ENCODE results near the gene DLST.

DLST gene

GRCh38 chr14:74881431-74882102 lies at the start of gene DLST:
Gene DLST (plus strand): TSS chr14:74881916. CDS start chr14:74881954, 38 bp downstream.
- DNase-seq (ENCODE audit: low read depth), result peak; percentile 73

GRCh38 chr14:74832849-74833248 lies 48.9 kb upstream of the DLST start:
- no peak for DNase-seq (ENCODE audit: low read depth)

GRCh38 chr14:74834692-74835392 lies 46.9 kb upstream of the DLST start:
- no peak for DNase-seq (ENCODE audit: low read depth)

DNA sequence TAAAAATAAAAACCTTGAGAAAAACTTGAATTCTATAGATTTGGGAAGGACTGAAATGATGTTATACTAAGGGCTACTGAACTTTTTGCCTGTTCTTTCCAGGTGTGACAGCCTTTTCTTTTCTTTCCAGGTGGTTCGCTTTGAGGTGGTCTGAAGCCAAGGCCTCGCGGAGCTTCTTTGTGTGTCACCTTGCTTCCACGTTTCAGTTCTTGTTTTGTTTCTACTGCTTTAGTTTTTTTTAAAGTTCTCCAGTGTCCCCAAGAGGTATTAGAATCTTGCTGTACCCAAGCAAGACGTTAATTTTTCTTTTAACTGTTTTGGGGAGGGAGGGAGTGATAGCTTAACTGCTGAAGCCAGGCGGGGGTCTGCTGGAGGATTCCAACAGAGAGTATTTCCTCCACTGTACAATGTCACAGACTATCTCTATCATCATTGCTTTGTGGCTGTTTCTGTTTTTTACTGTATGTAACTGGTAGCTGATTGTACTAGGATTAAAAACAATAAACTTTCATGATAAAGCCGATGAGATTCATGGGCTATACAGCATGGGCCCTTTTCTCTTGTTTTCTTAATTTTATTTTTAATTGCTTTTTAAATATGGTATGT lies 46.0 kb upstream of the DLST start:
- no peak for DNase-seq (ENCODE audit: low read depth)

GRCh38 chr14:74836251-74836960 lies 45.3 kb upstream of the DLST start:
- no peak for DNase-seq (ENCODE audit: low read depth)

GRCh38 chr14:74838166-74838565 lies 43.5 kb upstream of the DLST start:
- DNase-seq (ENCODE audit: low read depth), result no peak

DNA sequence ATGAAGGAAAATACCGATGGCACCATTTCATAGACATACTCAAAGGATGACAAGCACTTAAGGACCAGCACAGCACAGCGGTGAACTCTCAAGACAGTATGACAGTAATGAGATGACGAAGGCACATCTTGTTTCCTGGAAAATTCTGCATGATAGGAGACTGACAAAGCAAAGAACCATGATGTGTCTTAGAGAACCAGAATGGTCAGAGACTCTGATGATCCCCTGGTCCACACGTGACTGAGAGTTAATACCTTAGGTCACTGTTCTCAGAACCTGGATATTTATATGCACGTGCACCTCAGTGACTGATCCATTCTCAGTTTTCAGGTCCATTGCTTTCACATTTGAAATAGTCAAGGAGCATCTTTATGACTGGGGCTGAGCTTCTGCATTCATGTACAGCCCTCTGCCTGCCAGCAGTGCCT lies 41.1 kb upstream of the DLST start:
- DNase-seq (ENCODE audit: low read depth), result no peak

DNA sequence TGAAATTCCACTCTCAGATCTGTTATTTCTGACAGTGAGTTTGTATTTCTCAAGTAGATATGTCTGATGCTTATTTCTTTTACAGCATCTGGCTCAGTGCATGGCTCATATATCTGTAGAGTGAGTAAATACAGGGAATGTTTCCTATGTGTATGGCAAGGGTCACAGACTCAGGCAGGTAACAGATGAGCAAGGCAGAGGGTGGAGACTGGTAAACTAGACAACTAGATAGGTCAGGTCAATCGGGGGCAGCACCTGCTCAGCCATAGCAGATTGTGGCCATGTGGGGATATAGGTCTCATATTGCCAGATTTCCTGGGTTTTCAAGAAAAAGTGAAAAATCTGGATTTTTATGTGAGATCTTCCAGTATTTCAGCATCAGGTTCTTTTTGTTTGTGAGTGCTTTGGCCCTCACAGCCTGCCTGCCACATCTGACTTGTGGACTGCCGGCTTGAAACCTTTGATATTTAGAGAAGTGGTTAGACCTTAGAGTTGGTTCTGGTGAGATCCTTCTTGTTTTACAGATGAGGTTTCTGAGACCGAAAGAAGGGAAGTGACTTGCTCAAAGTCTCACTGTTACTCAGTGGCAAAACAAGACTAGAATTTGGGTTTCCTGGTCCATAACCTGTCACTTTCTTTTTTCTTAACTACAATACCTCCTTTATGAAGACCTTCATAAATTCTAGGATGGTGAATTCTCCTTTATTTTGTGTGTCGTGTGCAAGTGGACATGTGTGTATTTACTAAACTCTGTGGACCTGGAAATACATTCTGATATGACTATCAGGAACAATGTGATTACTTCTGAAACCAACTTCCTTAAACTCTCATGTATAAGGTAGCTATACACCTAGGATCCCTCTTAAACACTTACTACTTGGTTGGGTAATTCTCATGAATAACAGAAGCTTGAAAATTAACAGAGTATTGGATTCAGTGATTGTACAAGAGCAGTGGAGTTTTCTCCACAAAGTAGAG lies 40.2 kb upstream of the DLST start:
- no peak for DNase-seq (ENCODE audit: low read depth)

- no peak for DNase-seq (ENCODE audit: low read depth)
Observed at GRCh38 chr14:74843653-74844052, 38.1 kb upstream of the DLST start.

GRCh38 chr14:74846168-74846567 lies 35.5 kb upstream of the DLST start:
- DNase-seq (ENCODE audit: low read depth), result no peak

DNA sequence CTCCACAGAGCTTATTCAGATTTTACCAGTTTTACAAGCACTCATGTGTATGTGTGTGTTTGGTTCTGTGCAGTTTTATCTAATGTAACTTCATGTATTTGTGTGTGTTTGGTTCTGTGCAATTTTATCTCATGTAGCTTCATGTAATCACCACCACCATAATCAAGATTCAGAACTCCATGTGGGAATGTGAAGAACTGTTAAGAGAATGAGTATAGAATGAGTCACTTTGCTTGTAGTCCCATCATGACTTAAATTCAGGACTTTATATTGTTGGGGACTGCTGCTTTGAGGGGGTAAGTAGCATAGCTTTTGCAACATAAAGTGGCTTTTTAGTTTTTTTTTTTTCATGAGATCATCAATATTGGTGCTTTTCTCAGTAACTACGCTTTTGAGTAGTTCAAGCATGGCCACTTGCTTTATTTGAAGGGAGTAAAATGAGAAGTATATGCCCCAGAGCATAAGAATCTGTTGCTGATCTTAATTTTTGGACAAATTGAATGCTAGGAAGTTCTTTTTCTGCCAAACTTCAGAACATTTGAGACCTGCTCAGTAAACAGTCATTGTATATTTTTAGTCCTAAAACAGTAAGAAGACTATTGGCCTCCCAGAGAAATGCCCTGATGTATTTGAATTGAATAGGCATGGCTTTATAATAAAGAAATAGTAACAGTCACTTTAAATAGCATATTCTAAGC lies 34.6 kb upstream of the DLST start:
- no peak for DNase-seq (ENCODE audit: low read depth)

- DNase-seq (ENCODE audit: low read depth), result no peak
Observed at GRCh38 chr14:74848768-74849167, 32.9 kb upstream of the DLST start.

GRCh38 chr14:74852922-74853530 lies 28.7 kb upstream of the DLST start:
- no peak for DNase-seq (ENCODE audit: low read depth)

- DNase-seq (ENCODE audit: low read depth), result no peak
Observed at GRCh38 chr14:74853581-74853980, 28.1 kb upstream of the DLST start.

DNA sequence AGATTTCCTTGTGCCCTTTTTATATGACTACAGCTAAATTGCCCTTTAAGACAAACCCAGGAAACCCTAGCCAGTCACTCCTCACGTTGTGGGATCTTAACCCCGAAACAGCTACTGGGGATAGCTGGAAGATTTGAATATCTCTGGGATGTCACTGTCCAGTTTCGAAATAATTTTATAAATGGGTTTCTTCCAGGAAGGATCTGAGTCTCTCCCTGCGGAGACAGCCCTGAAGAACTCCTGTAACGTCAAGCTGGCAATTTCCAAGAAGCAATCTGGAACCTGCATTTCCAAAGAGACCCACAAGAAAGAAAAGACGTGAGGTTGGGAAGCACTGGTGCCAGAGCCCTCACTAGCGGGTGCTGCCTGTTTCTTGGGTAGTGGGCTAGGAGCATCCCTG lies 26.7 kb upstream of the DLST start:
- no peak for DNase-seq (ENCODE audit: low read depth)

- DNase-seq (ENCODE audit: low read depth), result no peak
Observed at GRCh38 chr14:74855945-74856344, 25.8 kb upstream of the DLST start.

GRCh38 chr14:74856366-74856765 lies 25.4 kb upstream of the DLST start:
- no peak for DNase-seq (ENCODE audit: low read depth)

DNA sequence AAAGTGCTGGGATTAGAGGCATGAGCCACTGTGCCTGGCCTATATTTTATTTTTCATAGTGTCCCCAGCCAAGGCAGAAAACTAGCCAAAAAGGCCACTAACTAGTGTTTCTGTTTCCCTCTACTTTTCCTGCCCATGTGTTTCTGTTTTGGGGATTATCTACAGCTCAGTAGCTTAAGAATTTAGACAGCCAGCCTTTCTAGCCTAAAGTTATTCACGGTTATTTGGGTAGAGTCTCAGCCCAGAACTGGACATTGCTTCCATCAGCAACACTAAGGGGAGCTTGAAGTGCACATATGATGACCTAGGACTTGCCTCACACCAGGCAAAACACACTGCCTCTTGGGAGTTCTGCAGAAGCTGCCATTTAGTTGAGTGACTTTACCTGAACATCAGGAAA lies 23.7 kb upstream of the DLST start:
- DNase-seq (ENCODE audit: low read depth), result no peak

DNA sequence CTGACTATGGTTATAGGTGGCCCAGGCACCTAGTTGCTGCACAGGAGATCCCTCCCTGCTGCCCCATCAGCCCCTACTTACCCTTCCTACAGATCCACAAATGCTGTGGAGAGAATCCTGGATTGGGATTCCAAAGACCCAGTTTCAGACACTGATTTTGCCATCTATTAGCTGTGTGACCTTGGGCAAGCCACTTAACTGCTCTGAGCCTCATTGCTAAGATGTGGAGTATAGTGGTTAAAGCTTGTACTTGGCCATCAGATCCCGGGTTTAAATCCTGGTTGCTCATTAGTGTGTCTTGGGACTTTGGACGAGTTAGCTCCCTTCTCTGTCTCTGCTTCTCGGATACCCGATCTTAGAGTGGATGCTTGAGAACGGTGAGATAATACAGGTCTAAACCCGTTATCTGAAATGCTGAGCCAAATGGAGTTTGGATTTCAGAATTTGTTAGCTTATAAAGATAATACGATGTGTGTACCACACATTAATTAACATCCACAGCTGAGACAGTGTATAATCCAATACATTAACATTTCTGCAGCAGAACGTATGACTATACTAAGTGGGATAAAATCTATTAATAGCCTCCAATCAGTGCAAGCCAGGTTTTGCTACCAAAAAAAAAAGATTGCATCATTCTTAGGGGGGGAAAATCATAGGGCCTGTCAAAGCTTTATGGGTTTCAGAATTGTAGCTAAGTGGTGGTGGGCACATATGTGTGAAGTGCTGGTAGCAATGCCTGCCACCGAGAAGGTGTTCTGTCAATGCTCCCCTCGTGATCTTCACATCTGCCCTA lies 21.8 kb upstream of the DLST start:
- DNase-seq (ENCODE audit: low read depth), result no peak

Measured in HS-27A (cell line).